ENCODE data around the gene SPAG16. TPM values are rescaled to one million over a fixed set of nuclear protein-coding genes. Genes with fewer than 3 reads are reported as not detected.

The SPAG16 gene
- total RNA-seq, 1 experiment from 2014 or later: 17.3 TPM

GRCh38 chr2:214293593-214293992 lies 1009.3 kb downstream of the SPAG16 start:
- Mint-ChIP-seq H3K36me3 (ENCODE audit: insufficient read depth in 1 of 3, low read depth in 3 of 3) (peaks cover 0 to 4% (median 0%) of the 10 kb centered on the region in 3 experiments; a peak in 2 of 7 replicates), H3K4me3 (no peak overlapping the region), H3K27ac (no peak overlapping the region), H3K27me3 (ENCODE audit: low read depth) (no peaks in the 10 kb centered on the region), H3K9me3 (peaks cover 0 to 7% of the 10 kb centered on the region in 2 experiments; a peak in 2 of 5 replicates), H3K4me1 (no peaks in the 10 kb centered on the region)
- H2BK5ac ChIP-seq (ENCODE audit: insufficient read length, low read length): no peak overlapping the region
- H4K8ac ChIP-seq (replicated peaks; ENCODE audit: insufficient read length, low read depth, low read length): no peak overlapping the region
- H3K4me1 ChIP-seq (ENCODE audit: insufficient read depth, low read length): no peaks in the 10 kb centered on the region
- H2BK20ac ChIP-seq (ENCODE audit: low read depth, low read length, poor library complexity, severe bottlenecking): no peak overlapping the region
- H3K27me3 ChIP-seq (ENCODE audit: insufficient read depth, low read length): no peaks in the 10 kb centered on the region
- H4K20me1 ChIP-seq (ENCODE audit: control insufficient read depth, insufficient read depth, insufficient read length): no peaks in the 10 kb centered on the region
- H3K23ac ChIP-seq (ENCODE audit: insufficient read length, low read depth, low read length): no peak overlapping the region
- H3K56ac ChIP-seq (ENCODE audit: insufficient read length, low read depth, low read length): no peak overlapping the region
- H3K23me2 ChIP-seq (ENCODE audit: insufficient read length, low read depth, low read length, poor library complexity, severe bottlenecking): no peaks in the 10 kb centered on the region
- H3K18ac ChIP-seq (ENCODE audit: insufficient read length, low read depth, low read length): no peak overlapping the region
- no peak overlapping the region for H3K4ac ChIP-seq (ENCODE audit: low read depth, low read length)
- no peak overlapping the region for H3K14ac ChIP-seq (ENCODE audit: insufficient read depth, low read length)
- peak overlapping the region; percentile 70 for H4K5ac ChIP-seq (ENCODE audit: insufficient read length, low read depth, low read length)
- TF ChIP-seq, protein P1, sequence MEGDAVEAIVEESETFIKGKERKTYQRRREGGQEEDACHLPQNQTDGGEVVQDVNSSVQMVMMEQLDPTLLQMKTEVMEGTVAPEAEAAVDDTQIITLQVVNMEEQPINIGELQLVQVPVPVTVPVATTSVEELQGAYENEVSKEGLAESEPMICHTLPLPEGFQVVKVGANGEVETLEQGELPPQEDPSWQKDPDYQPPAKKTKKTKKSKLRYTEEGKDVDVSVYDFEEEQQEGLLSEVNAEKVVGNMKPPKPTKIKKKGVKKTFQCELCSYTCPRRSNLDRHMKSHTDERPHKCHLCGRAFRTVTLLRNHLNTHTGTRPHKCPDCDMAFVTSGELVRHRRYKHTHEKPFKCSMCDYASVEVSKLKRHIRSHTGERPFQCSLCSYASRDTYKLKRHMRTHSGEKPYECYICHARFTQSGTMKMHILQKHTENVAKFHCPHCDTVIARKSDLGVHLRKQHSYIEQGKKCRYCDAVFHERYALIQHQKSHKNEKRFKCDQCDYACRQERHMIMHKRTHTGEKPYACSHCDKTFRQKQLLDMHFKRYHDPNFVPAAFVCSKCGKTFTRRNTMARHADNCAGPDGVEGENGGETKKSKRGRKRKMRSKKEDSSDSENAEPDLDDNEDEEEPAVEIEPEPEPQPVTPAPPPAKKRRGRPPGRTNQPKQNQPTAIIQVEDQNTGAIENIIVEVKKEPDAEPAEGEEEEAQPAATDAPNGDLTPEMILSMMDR (conservative IDR thresholded peaks at IDR 0.05): peak; percentile 28; the same call in 1 of the 3 replicates
- no peak overlapping the region for H2BK120ac ChIP-seq (ENCODE audit: low read depth, low read length, poor library complexity, severe bottlenecking)
- H3K4me2 ChIP-seq (ENCODE audit: insufficient read depth, insufficient read length, low read length): no peak overlapping the region
- DNase-seq: peak; percentile 46
- H3K79me1 ChIP-seq (ENCODE audit: insufficient read depth, low read depth, low read length, poor library complexity, severe bottlenecking): no peaks in the 10 kb centered on the region
- H3K27ac ChIP-seq (ENCODE audit: insufficient read length, low read depth, low read length): no peak overlapping the region
- H3T11ph ChIP-seq (ENCODE audit: low read length): no peak overlapping the region
- no peaks in the 10 kb centered on the region for H3K79me2 ChIP-seq (ENCODE audit: insufficient read depth, low read length)
- no peak overlapping the region for H2AFZ ChIP-seq (ENCODE audit: low read length)
- H2AK5ac ChIP-seq (ENCODE audit: insufficient read length, low read length): no peak overlapping the region
- no peak overlapping the region for H3K9ac ChIP-seq (ENCODE audit: extremely low read depth, insufficient read length, low read length)
- H3K9me3 ChIP-seq (ENCODE audit: control insufficient read depth, low read depth, low read length): no peaks in the 10 kb centered on the region
- no peak overlapping the region for H4K91ac ChIP-seq (ENCODE audit: insufficient read length, low read depth, low read length)
- H2BK12ac ChIP-seq (ENCODE audit: insufficient read length, low read depth, low read length): no peak overlapping the region
- H2BK15ac ChIP-seq (ENCODE audit: low read depth, low read length): no peak overlapping the region

Data from H9 (cell line).